Stimulated activated CD4-positive, alpha-beta T cell treated with anti-CD3 and anti-CD28 coated beads, Interleukin-4, amount 100 ng/mL, for 4 hours (primary cell): Measurements from ENCODE around the gene ALDH1L2.
"Not testable (repeated sequence)": the region's sequence is repeated elsewhere in the genome, so short reads cannot be mapped to it uniquely, and the experiment has no call there.

Source experiments
- DNase-seq, 2 experiments: peaks; one replicate each; pipeline ENCODE4 v3.0.0-alpha.2; 2020

ALDH1L2 gene

GRCh38 chr12:105084251-105085250 is at the start of gene ALDH1L2:
Gene ALDH1L2 (minus strand): TSS chr12:105084458. CDS start chr12:105084436, 22 bp downstream.
- peak; percentile 10 to 50 for DNase-seq

- no peak for DNase-seq
These were observed 36.3 kb upstream of the ALDH1L2 start for GRCh38 chr12:105120551-105120950.

GRCh38 chr12:105116969-105117368 is 32.7 kb upstream of the ALDH1L2 start:
- no peak for DNase-seq

- DNase-seq: no peak
These were observed 28.8 kb upstream of the ALDH1L2 start for GRCh38 chr12:105113094-105113493.

- no peak for DNase-seq
These were observed 26.6 kb upstream of the ALDH1L2 start for GRCh38 chr12:105110851-105111250.

- DNase-seq: no peak
These were observed 25.4 kb upstream of the ALDH1L2 start for GRCh38 chr12:105109465-105110212.

- peak; percentile 91 for DNase-seq
These were observed 23.5 kb upstream of the ALDH1L2 start, which contains the start of gene WASHC4 for GRCh38 chr12:105107494-105108371. Gene WASHC4 (plus strand): TSS chr12:105107731. CDS start chr12:105107801, 70 bp downstream.

- DNase-seq: no peak
These were observed 22.9 kb upstream of the ALDH1L2 start for GRCh38 chr12:105107171-105107493.

- no peak for DNase-seq
These were observed 22.4 kb upstream of the ALDH1L2 start for GRCh38 chr12:105106621-105107020.

GRCh38 chr12:105104762-105105161 is 20.5 kb upstream of the ALDH1L2 start:
- DNase-seq: no peak

GRCh38 chr12:105102673-105103072 is 18.4 kb upstream of the ALDH1L2 start:
- DNase-seq: no peak

GRCh38 chr12:105100998-105101397 is 16.7 kb upstream of the ALDH1L2 start:
- DNase-seq: no peak

- no peak for DNase-seq
These were observed 16.1 kb upstream of the ALDH1L2 start for GRCh38 chr12:105100207-105100985.

GRCh38 chr12:105099356-105099755 is 15.1 kb upstream of the ALDH1L2 start:
- DNase-seq: no peak

- DNase-seq: not testable (repeated sequence)
These were observed 11.1 kb upstream of the ALDH1L2 start for GRCh38 chr12:105095338-105095737.

GRCh38 chr12:105092336-105092735 is 8.1 kb upstream of the ALDH1L2 start:
- no peak for DNase-seq

- no peak for DNase-seq
These were observed 7.4 kb upstream of the ALDH1L2 start for GRCh38 chr12:105091476-105092206.

- DNase-seq: no peak
These were observed 6.1 kb upstream of the ALDH1L2 start for GRCh38 chr12:105090361-105090760.

GRCh38 chr12:105089817-105090216 is 5.6 kb upstream of the ALDH1L2 start:
- no peak for DNase-seq

- DNase-seq: no peak
These were observed 1.2 kb upstream of the ALDH1L2 start for GRCh38 chr12:105085501-105085900.

GRCh38 chr12:105083551-105084105 is 630 bp downstream of the ALDH1L2 start:
- DNase-seq: no peak
